ENCODE data around the gene RGS16. TPM values are rescaled to one million over a fixed set of nuclear protein-coding genes. Genes with fewer than 3 reads are reported as not detected.
A peak's percentile ranks its signal among the peaks of the same experiment; 100 is the strongest.
"Not testable (repeated sequence)": the region's sequence is repeated elsewhere in the genome, so short reads cannot be mapped to it uniquely, and the experiment has no call there.

The RGS16 gene
- total RNA-seq, 2 experiments from 2014 or later: 1.4 TPM

- Mint-ChIP-seq H3K4me3 (no peak overlapping the region), H3K9me3 (no peaks in the 10 kb centered on the region), H3K27me3 (peaks cover 47% of the 10 kb centered on the region), H3K36me3 (no peaks in the 10 kb centered on the region), H3K4me1 (peaks cover 13% of the 10 kb centered on the region), H3K27ac (no peak overlapping the region)
- POLR2A ChIA-PET: interaction anchor here (0.8 kb wide), 1 partner anchor 20 kb away, joined by 3 read pairs; no protein-coding TSS in a partner anchor
- no peak for ATAC-seq (ENCODE audit: low read depth)
- DNase-seq: no peak
Observed at GRCh38 chr1:182635871-182636270, 31.7 kb upstream of the RGS16 start.

DNA sequence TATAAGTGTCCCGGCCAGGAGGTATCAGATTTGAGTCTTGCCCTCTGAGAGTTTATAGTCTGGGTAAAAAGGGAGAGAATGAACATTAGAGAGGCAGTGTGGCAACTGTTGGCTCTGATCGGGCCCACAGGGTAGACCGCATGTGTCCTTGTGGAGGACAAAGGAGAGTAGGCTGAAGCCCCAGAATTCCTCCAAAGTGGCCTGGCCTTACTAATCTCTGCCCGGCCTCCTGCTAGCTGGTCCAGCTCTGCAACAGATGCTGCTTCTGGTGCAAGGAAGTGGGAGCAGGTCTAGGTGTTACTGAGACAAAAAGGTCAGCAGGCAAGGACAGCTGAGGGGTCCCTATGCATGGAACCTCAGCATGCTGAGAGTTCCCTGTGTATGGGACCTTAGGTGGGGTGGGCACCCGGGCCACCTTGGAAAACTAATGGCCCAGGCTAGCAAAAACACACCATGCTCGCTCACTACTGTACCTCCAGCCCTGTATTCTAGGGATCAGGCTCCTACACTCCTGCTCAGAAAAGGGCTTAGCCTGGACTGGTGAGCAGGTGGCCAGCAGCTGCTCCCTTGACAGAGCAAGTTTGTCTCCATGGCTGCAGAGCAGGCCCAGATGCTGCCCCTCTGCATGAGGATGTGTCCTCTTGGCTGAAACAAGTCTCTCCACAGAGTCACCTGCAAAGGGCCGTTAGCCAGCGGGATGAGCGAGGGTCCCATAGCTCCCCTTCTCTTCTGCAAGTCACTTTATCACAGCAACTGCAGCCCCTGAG is 30.3 kb upstream of the RGS16 start:
- ATAC-seq (ENCODE audit: low read depth) (no peak), DNase-seq (no peak)
- Mint-ChIP-seq H3K4me1 (peaks cover 24% of the 10 kb centered on the region), H3K9me3 (no peaks in the 10 kb centered on the region), H3K4me3 (no peak overlapping the region), H3K27ac (no peak overlapping the region), H3K36me3 (no peaks in the 10 kb centered on the region), H3K27me3 (peaks cover 49% of the 10 kb centered on the region)
- POLR2A ChIA-PET: no interaction called here

- Mint-ChIP-seq H3K36me3 (no peaks in the 10 kb centered on the region), H3K9me3 (no peaks in the 10 kb centered on the region), H3K4me1 (peaks cover 27% of the 10 kb centered on the region), H3K4me3 (no peak overlapping the region), H3K27ac (no peak overlapping the region), H3K27me3 (peaks cover 51% of the 10 kb centered on the region)
- DNase-seq (no peak), ATAC-seq (ENCODE audit: low read depth) (no peak)
- POLR2A ChIA-PET: no interaction called here
Observed at GRCh38 chr1:182633657-182634281, 29.6 kb upstream of the RGS16 start.

DNA sequence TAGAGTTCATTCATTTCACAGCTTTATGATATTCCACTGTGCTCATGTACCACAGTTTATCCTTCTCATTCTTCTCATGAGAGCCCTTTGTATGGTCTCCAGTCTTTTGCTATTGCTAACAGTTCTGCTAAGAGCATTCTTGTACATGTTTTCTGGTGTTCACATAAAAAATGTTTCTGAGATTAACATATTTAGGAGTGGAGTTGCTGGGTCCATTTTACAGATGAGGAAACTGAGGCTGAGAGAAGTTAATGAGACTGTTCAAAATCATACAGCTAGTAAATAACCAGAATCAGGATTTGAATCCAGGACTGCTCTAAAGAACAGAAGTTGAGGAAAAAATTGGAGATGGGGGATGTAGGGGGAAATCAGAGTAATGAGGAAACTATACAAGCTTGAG is 28.8 kb upstream of the RGS16 start:
- POLR2A ChIA-PET: no interaction called here
- no peak for DNase-seq

DNA sequence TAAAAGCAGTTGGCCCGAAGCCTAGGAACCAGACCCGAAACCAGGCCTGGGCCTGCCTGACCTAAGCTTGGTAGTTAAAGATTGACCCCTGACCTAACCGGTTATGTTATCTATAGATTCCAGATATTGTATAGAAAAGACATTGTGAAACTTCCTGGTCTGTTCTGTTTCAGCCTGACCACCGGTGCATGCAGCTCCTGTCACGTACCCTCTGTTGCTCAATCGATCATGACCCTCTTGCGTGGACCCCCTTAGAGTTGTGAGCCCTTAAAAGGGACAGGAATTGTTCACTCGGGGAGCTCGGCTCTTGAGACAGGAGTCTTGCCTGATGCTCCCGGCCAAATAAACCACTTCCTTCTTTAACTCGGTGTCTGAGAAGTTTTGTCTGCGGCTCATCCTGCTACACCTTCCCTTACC is 28.3 kb upstream of the RGS16 start:
- H3K4me3 Mint-ChIP-seq: peak overlapping the region; percentile 7
- H3K36me3 Mint-ChIP-seq, H3K27ac Mint-ChIP-seq: not testable (repeated sequence)

More for the DNA sequence above, 28.8 kb upstream of the RGS16 start:
- H3K4me3 Mint-ChIP-seq: no peak overlapping the region
- no peak for ATAC-seq (ENCODE audit: low read depth)
- H3K36me3 Mint-ChIP-seq: no peaks in the 10 kb centered on the region
- peaks cover 27% of the 10 kb centered on the region for H3K4me1 Mint-ChIP-seq
- H3K27me3 Mint-ChIP-seq: peaks cover 48% of the 10 kb centered on the region
- H3K9me3 Mint-ChIP-seq: no peaks in the 10 kb centered on the region
- H3K27ac Mint-ChIP-seq: no peak overlapping the region

GRCh38 chr1:182631954-182632353 is 27.8 kb upstream of the RGS16 start:
- H3K4me3 Mint-ChIP-seq: no peak overlapping the region
- no peaks in the 10 kb centered on the region for H3K9me3 Mint-ChIP-seq
- H3K27ac Mint-ChIP-seq: no peak overlapping the region
- H3K4me1 Mint-ChIP-seq: peaks cover 27% of the 10 kb centered on the region
- ATAC-seq (ENCODE audit: low read depth) (no peak), DNase-seq (no peak)
- H3K36me3 Mint-ChIP-seq: no peaks in the 10 kb centered on the region
- POLR2A ChIA-PET: no interaction called here
- H3K27me3 Mint-ChIP-seq: peaks cover 47% of the 10 kb centered on the region

More for the DNA sequence above, 28.3 kb upstream of the RGS16 start:
- POLR2A ChIA-PET; ATAC-seq (ENCODE audit: low read depth); H3K9me3 Mint-ChIP-seq; DNase-seq: not testable (repeated sequence)
- Mint-ChIP-seq H3K27me3 (peaks cover 46% of the 10 kb centered on the region), H3K4me1 (peaks cover 27% of the 10 kb centered on the region)

GRCh38 chr1:182631053-182631677 is 27.0 kb upstream of the RGS16 start:
- no peak overlapping the region for H3K4me3 Mint-ChIP-seq
- POLR2A ChIA-PET: no interaction called here
- ATAC-seq (ENCODE audit: low read depth) (no peak), DNase-seq (no peak)
- no peaks in the 10 kb centered on the region for H3K9me3 Mint-ChIP-seq
- H3K27ac Mint-ChIP-seq: no peak overlapping the region
- H3K36me3 Mint-ChIP-seq: no peaks in the 10 kb centered on the region
- peaks cover 50% of the 10 kb centered on the region for H3K27me3 Mint-ChIP-seq
- H3K4me1 Mint-ChIP-seq: peaks cover 34% of the 10 kb centered on the region

GRCh38 chr1:182630586-182630985 is 26.4 kb upstream of the RGS16 start:
- Mint-ChIP-seq H3K4me1 (peaks cover 36% of the 10 kb centered on the region), H3K27me3 (peaks cover 47% of the 10 kb centered on the region), H3K4me3 (no peak overlapping the region), H3K9me3 (no peaks in the 10 kb centered on the region), H3K27ac (no peak overlapping the region), H3K36me3 (no peaks in the 10 kb centered on the region)
- POLR2A ChIA-PET: no interaction called here
- DNase-seq (no peak), ATAC-seq (ENCODE audit: low read depth) (no peak)

DNA sequence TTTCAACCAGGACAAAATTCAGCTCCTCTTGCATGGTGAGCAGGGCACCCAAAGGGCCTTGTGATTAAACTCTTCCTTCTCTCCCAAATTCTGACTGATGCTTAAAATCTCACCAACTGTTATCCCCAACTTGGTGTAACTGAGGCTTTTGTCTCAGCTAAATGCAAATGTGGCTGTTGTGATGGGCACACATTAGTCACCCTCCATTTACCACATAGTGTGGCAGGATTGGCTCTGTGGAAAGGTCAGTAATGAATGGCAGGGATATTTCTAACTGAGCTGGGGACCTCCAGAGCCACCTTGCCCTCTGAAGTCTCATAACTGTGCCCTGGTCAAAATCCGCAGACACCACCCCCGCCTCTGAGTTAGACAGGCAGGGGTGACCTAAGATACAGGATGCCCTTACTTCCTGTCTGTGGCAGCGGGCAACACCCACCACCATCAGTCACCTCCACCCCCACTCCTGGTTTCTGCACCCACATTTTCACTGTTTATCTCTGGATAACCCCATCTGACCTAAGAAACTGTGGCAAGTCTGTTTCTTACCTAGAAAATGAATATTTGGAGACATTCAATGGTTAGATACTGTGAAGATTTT is 25.4 kb upstream of the RGS16 start:
- peaks cover 39% of the 10 kb centered on the region for H3K27me3 Mint-ChIP-seq
- POLR2A ChIA-PET: no interaction called here
- DNase-seq (no peak), ATAC-seq (ENCODE audit: low read depth) (peak; percentile 63)
- no peaks in the 10 kb centered on the region for H3K36me3 Mint-ChIP-seq
- H3K27ac Mint-ChIP-seq: no peak overlapping the region
- no peak overlapping the region for H3K4me3 Mint-ChIP-seq
- peaks cover 42% of the 10 kb centered on the region for H3K4me1 Mint-ChIP-seq
- H3K9me3 Mint-ChIP-seq: no peaks in the 10 kb centered on the region

DNA sequence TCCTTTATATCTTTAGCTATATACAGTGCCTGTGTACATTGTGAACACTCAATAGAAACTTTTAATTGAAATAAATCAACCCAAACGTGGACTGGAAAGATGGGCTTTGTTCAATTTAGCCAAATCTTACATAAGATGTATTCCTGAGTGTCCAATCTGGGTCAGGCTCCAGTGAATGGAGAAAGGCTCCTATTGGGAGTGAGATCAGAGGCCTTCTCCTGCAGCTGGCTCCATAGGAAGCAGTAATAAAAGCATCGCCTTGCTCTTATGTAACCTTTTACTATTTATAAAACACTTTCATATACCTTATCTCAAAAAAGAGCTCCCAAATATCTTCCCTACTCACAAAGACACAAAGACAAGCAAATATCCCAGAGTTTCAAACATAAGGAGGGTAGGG is 24.9 kb upstream of the RGS16 start:
- peaks cover 39% of the 10 kb centered on the region for H3K27me3 Mint-ChIP-seq
- no peak overlapping the region for H3K27ac Mint-ChIP-seq
- POLR2A ChIA-PET: interaction anchor here (0.8 kb wide), 1 partner anchor 20 kb away, joined by 3 read pairs; no protein-coding TSS in a partner anchor
- H3K4me1 Mint-ChIP-seq: peaks cover 44% of the 10 kb centered on the region
- no peaks in the 10 kb centered on the region for H3K9me3 Mint-ChIP-seq
- ATAC-seq (ENCODE audit: low read depth): no peak
- no peak overlapping the region for H3K4me3 Mint-ChIP-seq
- no peak for DNase-seq
- no peaks in the 10 kb centered on the region for H3K36me3 Mint-ChIP-seq

GRCh38 chr1:182628657-182629056 is 24.5 kb upstream of the RGS16 start:
- Mint-ChIP-seq H3K4me1 (peaks cover 46% of the 10 kb centered on the region), H3K27ac (no peak overlapping the region), H3K36me3 (no peaks in the 10 kb centered on the region), H3K9me3 (no peaks in the 10 kb centered on the region), H3K4me3 (no peak overlapping the region), H3K27me3 (peaks cover 40% of the 10 kb centered on the region)
- POLR2A ChIA-PET: interaction anchor here (0.8 kb wide), 1 partner anchor 20 kb away, joined by 3 read pairs; no protein-coding TSS in a partner anchor
- ATAC-seq (ENCODE audit: low read depth) (no peak), DNase-seq (no peak)

- Mint-ChIP-seq H3K9me3 (no peaks in the 10 kb centered on the region), H3K27ac (no peak overlapping the region), H3K4me1 (peaks cover 52% of the 10 kb centered on the region), H3K27me3 (peaks cover 40% of the 10 kb centered on the region), H3K36me3 (no peaks in the 10 kb centered on the region), H3K4me3 (no peak overlapping the region)
- ATAC-seq (ENCODE audit: low read depth) (no peak), DNase-seq (no peak)
- POLR2A ChIA-PET: no interaction called here
Observed at GRCh38 chr1:182627622-182628021, 23.4 kb upstream of the RGS16 start.

DNA sequence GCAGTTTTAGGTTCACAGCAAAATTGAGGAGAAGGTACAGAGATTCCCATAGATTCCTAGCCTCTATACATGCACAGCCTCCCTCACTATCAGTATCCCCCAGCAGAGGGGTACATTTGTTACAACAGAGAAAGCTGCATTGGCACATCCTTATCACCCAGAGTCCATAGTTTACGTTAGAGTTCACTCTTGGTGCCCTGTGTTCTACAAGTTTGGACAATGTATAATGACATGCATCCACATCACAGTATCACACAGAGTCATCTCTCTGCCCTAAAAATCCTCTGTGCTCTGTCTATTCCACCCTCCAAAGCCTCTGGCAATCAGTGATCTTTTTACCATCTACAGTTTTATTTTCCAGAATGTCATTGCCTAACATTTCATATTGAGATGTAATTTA is 22.3 kb upstream of the RGS16 start:
- POLR2A ChIA-PET: no interaction called here
- ATAC-seq (ENCODE audit: low read depth) (no peak), DNase-seq (no peak)
- Mint-ChIP-seq H3K4me3 (no peak overlapping the region), H3K27ac (no peak overlapping the region), H3K9me3 (no peaks in the 10 kb centered on the region), H3K4me1 (peaks cover 46% of the 10 kb centered on the region), H3K27me3 (peaks cover 37% of the 10 kb centered on the region), H3K36me3 (no peaks in the 10 kb centered on the region)

Data from activated naive CD8-positive, alpha-beta T cell treated with anti-CD3 and anti-CD28 coated beads, Interleukin-2, amount 10 ng/mL, durations not matched to agents 7 days and 5 days (primary cell).